GM18907 (cell line): ENCODE measurements around the gene LRRC46.

Experiments
- ATAC-seq: cut with Tn5 transposase; IDR thresholded peaks from one replicate; pipeline ENCODE4 v1.9.1; 2021; ENCODE audit warnings: mild to moderate bottlenecking, moderate library complexity; ENCODE audit not compliant: unreplicated experiment

The LRRC46 gene, protein sequence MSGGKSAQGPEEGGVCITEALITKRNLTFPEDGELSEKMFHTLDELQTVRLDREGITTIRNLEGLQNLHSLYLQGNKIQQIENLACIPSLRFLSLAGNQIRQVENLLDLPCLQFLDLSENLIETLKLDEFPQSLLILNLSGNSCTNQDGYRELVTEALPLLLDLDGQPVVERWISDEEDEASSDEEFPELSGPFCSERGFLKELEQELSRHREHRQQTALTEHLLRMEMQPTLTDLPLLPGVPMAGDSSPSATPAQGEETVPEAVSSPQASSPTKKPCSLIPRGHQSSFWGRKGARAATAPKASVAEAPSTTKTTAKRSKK

DNA sequence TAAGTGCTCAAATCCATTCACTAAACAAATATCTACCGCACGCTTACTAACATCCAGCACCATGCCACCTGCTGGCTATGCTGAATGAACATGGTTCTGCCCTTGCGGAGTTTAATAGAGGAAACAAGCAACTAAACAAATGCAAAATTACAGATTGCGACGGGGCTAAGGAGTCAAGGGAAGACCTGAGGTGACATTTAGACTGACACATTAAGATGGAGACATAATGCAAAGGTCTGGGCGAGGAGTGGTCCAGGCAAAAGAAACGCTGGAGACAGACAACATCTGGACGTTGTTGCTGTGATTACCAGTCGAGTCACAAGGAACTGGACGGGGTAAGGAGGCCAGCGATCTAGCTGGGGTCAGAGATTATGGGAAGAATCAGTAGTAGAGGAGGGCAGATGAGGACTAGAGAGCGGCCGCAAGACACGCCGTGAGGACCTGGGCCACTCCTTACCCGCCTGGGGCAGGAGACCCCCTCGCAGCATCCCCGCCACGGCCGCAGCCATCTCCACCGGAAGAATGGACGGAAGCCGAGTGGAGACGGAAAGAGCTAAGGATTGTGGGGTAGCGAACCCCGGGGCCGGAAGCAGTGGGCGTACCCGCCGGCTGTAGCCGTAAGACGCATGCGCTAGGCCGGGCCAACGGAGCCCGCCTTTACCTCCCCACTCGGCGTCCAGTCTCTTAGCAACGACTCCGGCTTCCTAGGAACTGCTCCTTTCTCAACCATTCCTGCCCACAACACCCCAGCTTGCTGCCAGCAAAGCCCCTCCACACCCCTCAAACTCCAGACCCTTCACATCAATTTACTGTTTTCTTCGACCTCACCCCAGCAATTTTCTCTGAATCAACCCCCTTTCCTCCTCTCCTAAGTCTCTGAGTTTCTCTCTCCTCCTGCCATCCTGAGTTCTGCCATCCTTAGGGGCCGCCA is at the start of gene LRRC46, which contains the start of gene MRPL10:
TSS of gene LRRC46 (plus strand) at position 668 of the 931 bp plus-strand sequence. CDS start 320 bp downstream, outside the sequence.
TSS of gene MRPL10 (minus strand) at position 539 of the 931 bp plus-strand sequence. CDS start at position 509, 30 bp downstream.
- ATAC-seq, result peak; percentile 80

DNA sequence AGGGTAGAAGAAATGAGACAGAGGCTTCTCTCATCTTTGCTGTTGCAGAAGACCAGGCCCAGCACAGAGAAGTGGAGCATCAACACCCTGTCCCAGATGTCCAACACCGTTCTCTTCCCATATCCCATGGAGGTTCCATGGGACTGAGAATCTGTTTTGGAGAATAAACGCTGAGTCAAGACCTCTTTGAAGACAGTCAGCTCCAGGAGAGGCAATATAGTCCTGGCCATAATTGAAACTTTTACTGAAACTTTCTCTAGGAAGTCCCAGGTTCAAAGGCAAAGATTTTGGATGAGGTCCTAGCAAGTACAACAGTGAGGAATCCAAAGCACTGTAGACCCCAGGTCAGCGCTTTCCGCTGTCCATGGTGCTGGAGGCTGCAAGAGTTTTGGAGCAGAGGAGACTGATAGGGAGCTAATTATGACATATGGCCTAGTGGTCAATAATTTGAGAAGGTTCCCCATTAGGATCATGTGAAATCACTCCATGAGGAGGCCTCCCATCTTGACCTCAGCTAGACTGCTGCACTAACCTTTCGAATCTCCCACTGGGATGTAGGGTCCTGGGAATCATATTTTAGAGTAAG is 45.8 kb upstream of the LRRC46 start:
- ATAC-seq, result no peak

DNA sequence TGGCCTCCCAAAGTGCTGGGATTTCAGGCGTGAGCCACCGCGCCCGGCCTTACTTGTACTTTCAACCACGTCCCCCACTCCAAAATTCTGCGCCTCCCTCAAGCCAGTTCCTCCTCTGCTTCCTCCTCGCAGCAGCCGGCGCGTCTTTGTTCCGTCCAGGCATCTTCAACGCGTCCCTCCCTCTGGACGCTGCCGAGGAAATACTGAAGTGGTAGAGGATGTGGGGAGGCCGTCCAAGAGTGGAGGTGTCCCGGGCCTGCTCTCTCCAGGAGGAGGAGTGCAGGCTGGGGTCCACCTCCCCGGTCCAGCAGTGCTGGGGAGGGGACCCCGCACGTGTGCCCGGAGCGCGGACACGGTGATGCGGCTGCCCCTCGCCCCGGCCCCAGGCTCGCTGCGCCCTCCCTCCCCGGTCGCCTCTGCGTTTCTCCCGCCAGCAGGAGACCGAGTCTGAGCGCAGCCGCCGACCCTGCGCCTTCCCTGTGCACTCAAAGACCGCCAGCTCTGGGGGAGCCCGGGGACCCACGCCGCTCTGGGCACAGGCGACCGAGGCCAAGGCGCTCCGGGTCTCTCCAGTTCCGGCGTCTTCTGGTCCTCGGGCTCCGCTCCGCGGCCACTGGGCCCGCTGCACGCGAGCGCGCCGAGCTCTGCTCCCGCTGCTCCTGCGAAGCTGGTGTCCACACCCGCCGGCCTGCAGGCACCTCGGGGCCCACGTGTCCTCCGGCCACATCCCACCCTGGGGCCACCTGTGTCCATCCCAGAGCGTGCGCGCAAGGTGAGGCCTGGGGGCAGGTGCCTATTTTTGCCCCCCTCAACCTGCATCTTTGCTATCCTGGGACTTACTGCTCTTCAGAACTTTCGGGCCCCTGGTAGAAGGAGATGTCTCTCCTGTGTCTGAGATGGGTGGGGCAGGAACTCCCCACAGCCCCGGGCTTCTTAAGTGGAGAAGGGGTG is 41.6 kb upstream of the LRRC46 start:
- no peak for ATAC-seq

DNA sequence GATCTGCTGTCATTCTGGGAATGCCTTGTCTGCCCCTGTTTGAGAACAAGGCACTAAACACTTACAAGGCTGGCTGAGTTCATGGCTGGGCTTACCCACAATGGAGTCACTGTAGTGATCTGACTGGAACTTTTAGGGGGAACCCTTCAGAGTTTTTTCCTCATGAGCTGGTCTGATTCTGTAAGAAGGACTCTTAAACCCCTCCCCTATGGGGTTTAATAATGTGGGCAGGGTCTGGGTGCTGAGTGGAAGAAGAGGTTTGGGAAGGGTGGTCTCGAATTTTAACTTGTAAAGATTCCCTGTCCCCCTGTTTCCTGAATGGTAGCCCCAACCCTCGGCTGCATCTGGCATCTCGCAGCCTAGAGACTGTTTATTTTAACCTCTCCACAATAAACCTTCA is 40.4 kb upstream of the LRRC46 start:
- ATAC-seq, result no peak

DNA sequence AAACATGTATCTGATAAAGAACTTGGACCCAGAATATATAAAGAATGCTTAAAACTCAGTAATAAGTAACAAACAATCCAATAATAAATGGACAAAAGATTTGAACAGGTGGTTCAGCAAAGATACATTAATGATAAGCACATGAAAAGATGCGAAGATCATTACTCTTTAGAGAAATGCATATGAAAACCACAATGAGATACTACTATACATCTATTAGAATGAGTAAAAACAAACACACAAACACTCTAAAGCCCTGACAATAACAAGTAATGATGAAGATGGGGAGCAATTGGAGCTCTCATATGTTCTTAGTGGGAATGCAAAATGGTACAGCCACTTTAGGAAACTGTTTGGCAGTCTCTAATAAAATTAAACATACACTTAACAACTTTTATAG is 39.0 kb upstream of the LRRC46 start:
- ATAC-seq, result no peak

DNA sequence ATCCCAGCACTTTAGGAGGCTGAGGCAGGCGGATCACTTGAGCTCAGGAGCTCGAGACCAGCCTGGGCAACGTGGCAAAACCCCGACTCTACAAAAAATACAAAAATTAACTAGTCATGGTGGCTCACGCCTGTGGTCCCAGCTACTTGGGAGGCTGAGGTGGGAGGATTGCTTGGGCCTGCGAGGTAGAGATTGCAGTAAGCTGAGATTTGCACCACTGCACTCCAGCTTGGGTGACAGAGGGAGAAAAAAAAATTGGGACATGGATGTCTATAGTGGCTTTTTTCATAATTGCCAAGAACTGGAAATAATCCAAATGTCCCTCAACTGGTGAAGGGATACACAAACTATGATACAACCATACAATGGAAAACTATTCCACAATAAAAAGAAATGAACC is 38.5 kb upstream of the LRRC46 start:
- no peak for ATAC-seq

DNA sequence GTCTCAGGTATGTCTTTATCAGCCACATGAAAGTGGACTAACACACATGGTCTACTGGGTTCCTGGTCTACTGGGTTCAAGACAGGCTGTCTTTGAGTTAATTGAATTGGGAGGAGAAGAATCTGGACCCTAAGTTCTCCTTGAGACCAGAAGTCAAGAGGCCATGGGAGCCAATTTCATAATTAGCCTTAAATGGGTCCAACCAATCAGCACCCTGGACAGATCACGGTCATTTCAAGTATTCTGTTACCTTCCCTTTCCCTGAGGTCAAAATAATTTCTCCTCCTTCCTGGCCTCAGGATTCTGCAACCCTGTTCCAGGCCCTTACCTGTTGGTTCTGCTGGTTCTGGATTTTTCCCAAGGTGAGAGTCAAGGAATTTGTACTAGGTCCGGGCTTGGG is 33.7 kb upstream of the LRRC46 start:
- no peak for ATAC-seq

DNA sequence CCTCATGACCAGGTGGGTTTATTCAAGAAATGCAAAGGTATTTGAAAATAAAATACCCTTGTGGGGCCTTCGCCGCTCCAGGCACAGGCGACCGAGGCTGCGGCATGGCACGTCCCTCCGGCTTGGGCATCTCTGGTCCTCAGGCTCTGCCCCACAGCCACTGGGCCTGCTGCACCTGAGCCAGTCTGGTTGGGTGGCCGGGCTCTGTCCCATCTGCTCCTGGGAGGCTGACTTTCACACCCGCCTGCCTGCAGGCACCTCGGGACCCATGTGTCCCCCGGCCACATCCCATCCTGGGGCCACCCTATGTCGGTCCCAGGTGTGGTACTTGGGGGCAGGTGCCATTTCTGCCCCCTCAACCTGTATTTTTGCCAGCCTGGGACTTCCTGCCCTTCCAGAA is 30.8 kb upstream of the LRRC46 start:
- no peak for ATAC-seq

DNA sequence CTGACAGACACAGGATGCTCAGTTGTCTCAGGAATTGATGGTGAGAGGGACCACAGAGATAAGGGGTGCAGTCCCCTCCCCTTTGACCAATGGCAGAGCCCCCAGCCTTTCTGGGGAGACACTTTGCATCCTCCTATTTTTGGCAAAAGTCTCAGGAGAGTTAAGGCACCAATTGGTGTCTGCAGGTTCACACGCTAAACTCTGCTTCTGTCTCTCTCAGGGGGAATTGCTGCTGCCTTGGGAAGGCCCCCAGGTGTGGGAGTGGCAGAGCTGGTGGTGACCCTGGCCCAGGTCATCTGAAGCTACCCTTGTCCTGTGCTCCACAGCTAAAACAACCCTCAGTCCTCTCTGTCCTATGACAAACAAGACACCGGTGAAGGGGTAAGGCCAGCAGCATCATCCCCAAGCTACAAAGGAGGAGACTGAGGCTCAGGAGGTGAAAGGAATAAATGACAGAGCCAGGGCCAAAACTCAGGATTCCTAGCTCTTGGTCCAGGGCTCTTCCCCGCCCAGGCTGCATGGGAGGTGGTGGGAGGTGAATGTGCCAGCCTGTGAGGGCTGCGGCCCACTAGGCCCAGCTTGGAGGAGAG is 30.2 kb upstream of the LRRC46 start:
- no peak for ATAC-seq

DNA sequence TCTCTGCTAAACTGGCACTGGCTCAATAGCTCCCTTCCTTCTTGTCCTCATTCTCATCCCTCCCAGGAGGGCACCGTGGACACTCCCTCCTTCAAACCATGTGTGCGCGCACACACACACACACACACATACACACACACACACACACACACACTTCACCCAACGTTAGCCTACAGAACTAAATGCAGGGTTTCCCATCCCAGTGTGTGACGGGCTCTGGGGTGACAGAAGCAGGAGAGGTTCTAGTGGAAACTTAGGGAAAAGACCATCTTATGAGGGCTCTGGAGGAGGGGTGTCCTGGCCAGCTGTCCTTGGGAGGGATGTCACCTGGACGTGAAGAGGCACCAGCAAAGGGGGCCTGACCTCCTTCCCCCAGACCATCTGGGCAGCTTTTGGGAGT is 29.6 kb upstream of the LRRC46 start:
- ATAC-seq, result no peak

DNA sequence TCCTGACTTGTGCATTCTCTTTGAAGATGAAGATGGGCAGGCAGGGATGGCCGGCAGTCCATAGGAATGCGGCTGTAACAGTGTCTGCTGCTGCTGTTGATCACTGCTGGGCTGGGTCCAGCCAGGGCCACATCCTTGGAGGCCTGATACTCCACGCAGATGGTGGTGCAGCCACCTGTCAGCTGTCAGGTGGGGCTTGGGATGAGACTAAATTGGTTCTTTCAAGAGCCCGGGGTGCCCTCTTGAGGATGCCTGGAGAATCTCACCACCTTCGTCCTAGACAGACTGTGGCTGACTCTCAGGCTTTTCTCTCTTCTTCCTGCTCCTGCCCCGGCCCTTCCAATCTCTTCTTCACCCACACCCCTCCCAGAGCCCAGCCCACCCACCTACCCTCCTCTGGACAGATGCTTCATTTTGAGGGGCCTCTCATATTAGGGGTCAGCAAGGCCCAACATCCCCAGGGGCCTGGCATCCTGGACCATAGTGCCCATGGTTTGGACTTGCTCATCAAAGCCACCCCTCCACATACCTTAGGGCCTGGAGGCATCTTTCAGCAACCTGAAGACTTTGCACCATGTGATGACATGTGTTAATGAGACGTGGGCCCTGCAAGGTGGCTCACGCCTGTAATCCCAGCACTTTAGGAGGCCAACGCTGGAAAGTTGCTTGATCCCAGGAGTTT is 29.0 kb upstream of the LRRC46 start:
- peak; percentile 55 for ATAC-seq

DNA sequence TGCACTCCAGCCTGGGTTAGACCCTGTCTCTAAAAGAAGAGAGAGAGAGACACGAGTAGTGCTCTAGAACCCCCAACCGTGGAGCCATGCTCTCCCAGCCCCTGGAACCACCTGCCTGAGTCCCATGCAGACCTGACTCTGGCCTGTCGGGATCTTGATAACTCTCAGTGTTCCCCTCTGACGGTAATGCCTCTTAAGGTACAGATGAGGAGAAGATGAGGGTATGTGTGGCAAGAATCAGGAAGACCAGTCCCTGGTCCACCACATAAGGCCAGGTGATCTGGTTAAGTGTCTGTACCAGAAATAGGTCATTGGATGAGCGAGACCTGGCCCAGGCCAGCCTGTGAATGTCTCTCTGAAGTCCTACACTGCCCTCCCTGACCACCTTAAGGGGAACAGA is 28.3 kb upstream of the LRRC46 start:
- no peak for ATAC-seq

DNA sequence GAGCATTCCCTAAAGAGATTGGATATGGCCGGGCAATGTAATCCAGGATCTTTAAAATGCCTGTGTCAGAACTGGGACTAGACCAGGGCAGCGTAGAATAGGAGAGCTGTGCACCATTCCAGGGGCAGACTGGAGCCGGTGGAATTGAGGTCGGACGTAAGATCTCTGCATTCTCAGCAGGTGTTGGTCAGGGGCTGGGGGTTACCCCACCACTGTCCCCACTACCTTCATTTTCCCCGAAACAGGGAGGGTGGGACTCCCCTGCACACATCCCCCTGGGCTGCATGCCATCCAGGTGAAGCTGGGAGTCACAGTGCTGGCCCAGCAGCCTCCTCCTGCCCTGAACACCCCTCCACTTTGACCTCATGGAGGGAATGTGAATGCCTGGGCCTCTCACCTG is 27.7 kb upstream of the LRRC46 start:
- ATAC-seq, result no peak

DNA sequence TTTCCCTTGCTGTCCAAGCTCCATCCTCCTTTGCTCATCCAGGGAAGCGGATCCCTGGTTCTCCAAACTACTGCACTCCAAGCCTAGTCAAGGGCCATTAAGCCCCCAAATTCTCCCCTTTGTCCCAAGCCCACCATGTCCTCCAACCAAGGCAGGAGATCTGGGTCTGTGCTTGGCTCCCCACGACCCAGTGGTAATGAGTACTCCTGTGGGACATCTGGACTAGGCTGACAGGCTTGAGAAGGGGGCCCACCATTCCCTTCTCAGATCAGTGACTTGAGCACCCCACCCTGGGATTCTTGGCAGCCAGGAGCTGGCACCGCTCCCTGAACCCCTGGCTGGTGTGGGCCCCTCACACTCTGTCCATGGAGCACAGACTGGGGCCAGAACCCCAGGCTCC is 27.0 kb upstream of the LRRC46 start:
- ATAC-seq, result no peak

DNA sequence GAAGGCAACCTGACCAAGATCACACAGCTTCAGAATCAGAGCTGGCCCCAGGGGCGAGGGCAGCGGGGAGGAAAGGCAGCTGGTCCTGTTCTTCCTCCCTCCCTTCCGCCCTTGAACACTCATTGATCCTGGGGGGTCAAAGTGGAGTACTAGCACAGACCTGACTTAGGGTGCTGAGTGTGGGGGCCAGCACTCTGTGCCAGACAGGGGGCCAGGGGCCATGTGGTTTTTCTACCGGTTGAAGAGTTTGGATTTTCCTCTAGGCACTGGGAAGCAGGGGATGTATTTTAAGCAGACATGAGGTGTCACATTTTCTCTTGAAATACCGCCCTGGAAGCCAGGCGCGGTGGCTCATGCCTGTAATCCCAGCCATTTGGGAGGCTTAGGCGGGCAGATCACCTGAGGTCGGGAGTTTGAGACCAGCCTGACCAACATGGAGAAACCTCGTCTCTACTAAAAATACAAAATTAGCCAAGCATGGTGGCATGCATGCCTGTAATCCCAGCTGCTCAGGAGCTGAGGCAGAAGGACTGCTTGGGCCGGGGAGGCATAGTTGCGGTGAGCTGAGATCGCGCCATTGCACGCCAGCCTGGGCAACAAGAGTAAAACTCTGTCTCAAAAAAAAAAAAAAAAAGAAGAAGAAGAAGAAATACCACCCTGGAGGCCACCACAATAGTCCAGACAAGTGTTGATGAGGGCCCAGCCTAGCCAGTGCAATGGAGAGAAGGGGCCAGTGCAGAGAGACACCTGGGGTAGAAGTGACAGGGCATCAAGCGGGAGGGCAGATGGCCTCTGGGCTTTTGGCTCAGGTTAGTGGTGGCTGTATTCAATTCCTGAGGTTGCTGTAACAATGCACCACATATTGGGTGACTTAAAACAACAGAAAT is 25.2 kb upstream of the LRRC46 start:
- ATAC-seq, result no peak

DNA sequence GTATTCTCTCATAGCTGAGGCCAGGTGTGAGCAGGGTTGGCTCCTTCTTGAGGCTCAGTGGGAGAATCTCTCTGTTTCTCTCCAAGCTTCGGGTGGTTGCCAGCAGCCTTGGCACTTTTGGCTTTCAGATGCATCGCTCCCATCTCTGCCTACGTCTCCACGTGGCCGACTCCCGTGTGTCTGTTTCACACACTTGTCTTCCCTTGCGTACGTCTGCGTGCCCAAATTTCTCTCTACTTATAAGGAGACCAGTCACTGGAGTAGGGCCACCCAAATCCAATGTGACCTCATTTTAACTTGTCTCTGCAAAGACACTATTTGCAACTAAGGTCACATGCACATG is 24.6 kb upstream of the LRRC46 start:
- no peak for ATAC-seq

DNA sequence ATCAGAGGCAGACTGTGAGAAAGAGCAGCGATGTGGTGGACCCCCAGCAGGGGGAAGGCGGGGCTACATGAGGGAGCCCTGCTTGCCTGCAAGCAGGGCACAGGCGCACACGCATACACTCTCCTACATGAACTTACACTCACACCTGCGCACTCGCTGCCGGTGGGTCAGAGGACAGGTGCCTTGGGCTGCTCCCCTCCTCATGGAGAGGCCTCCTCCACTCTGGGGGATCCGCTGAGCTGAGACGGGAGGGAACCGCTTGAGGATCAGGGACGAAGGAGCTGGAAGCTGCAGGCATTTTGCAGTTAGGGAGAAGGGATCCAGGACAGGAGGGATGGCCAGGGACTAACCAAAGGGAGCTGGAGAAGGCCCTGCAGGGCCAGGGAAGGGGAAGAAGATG is 24.0 kb upstream of the LRRC46 start:
- no peak for ATAC-seq

DNA sequence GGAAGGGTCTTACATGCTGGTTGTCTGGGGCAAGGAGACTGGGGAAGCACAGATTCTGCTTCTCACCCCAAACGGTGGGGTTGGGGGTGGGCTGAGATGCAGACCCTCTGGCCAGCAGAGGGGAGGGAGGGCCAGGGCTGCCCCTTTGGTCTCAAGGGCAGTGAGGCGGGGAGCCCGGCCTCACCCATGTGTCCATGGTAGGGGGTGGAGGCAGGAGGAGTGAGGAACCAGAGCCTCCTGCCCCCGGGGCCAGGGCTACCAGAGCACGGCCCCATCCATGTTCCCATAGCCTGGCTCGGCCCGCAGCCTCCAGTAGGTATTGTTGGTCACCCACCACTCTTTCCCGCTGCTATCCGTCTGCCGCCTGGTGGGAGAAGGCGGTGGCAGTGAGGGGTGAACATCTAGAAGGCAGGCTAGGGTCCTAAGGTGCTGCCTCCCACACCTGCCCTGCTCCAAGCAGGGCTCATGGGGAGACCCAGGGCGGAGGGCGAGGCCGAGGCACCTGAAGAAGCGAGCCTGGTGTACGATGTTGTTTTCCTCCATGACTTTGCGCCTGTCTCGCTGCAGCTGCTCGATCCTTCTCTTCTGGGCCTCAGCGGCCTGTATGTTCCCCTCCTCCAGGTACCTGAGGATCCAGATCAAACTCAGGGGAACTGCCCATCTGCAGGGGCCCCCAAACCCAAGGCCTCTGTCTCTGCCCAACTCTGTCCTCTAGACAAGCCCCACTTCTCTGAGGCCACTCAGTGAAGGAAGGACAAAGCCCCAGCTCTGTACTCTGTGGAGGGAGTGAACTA is 23.2 kb upstream of the LRRC46 start:
- no peak for ATAC-seq
